Measurements from ENCODE around the gene DOCK2. TPM values are rescaled to one million over a fixed set of nuclear protein-coding genes. Genes with fewer than 3 reads are reported as not detected.
A peak's percentile ranks its signal among the peaks of the same experiment; 100 is the strongest.

The DOCK2 gene
- total and polyA plus RNA-seq, 2 of the 8 experiments (the other 6 are each of a cell fraction or from before 2014, with no cell fraction given) = 3.9 to 5.7 TPM

GRCh38 chr5:169906745-169907649 is 269.9 kb downstream of the DOCK2 start:
- no peaks in the 10 kb centered on the region for H3K23me2 ChIP-seq (ENCODE audit: low read depth, low read length)
- no peaks in the 10 kb centered on the region for H3K79me1 ChIP-seq (ENCODE audit: low read depth, low read length)
- no peaks in the 10 kb centered on the region for H4K20me1 ChIP-seq (replicated peaks in 1 of 2; ENCODE audit: control insufficient read depth in 1 of 2, insufficient read depth in 2 of 2, low read length in 2 of 2)
- H3K4me2 ChIP-seq (ENCODE audit: insufficient read depth in 1 of 2, low read depth in 2 of 2, low read length in 2 of 2) = no peak overlapping the region
- no peak overlapping the region for H3K4me3 ChIP-seq (ENCODE audit: extremely low read depth in 1 of 4, insufficient read depth in 2 of 4, low read depth in 3 of 4, low read length in 4 of 4)
- H3K4me1 ChIP-seq (replicated peaks in 1 of 4; ENCODE audit: control insufficient read depth in 3 of 4, insufficient read depth in 4 of 4, low read length in 3 of 4) = peaks cover 0 to 6% (median 0%) of the 10 kb centered on the region in 4 experiments; a peak in 1 of 7 replicates
- H2BK120ac ChIP-seq (replicated peaks; ENCODE audit: low read depth, low read length) = no peak overlapping the region
- ChIA-PET CTCF (ENCODE audit: partially characterized antibody) (interaction anchor here (1.1 to 3.0 kb wide), 4 partner anchors 10 to 206 kb away, joined by 3 to 17 read pairs (median 3); partner anchors contain the start of gene INSYN2B), POLR2A (ENCODE audit: partially characterized antibody) (interaction anchor here (1.1 kb wide), 1 partner anchor 64 kb away, joined by 3 read pairs; no protein-coding TSS in a partner anchor)
- FAIRE-seq = no peak
- no peaks in the 10 kb centered on the region for H3K79me2 ChIP-seq (ENCODE audit: control insufficient read depth in 1 of 2, insufficient read depth in 2 of 2, low read length in 2 of 2)
- H3K9me3 ChIP-seq (ENCODE audit: insufficient read depth in 2 of 2, low read depth in 1 of 2, low read length in 1 of 2) = no peaks in the 10 kb centered on the region
- DNase-seq (ENCODE audit: low read depth in 1 of 2, low spot score in 2 of 2) = no peak
- no peak overlapping the region for H2AFZ ChIP-seq (ENCODE audit: low read length)
- H4K91ac ChIP-seq (replicated peaks; ENCODE audit: insufficient read length, low read length) = no peak overlapping the region
- no peak overlapping the region for H3K9ac ChIP-seq (replicated peaks in 1 of 4; ENCODE audit: extremely low read depth in 1 of 4, low read depth in 3 of 4, low read length in 3 of 4)
- no peak overlapping the region for H3K18ac ChIP-seq (ENCODE audit: extremely low read depth, low read length)
- no peak overlapping the region for H4K5ac ChIP-seq (ENCODE audit: insufficient read length, low read depth, low read length)
- H3K36me3 ChIP-seq (ENCODE audit: control insufficient read depth in 2 of 4, insufficient read depth in 4 of 4, low read length in 3 of 4) = no peaks in the 10 kb centered on the region
- H3K4ac ChIP-seq (replicated peaks; ENCODE audit: insufficient read length, low read depth, low read length) = no peak overlapping the region
- H3K27me3 ChIP-seq (replicated peaks in 1 of 4; ENCODE audit: control insufficient read depth in 3 of 4, extremely low read depth in 1 of 4, insufficient read depth in 3 of 4, low read length in 3 of 4) = no peaks in the 10 kb centered on the region
- H2AK5ac ChIP-seq (ENCODE audit: low read depth, low read length) = no peak overlapping the region
- no peak overlapping the region for H2BK20ac ChIP-seq (ENCODE audit: low read length)
- no peak overlapping the region for H2BK12ac ChIP-seq (ENCODE audit: low read depth, low read length)
- H2BK5ac ChIP-seq (ENCODE audit: low read depth, low read length) = no peak overlapping the region
- H3K56ac ChIP-seq (replicated peaks; ENCODE audit: insufficient read length, low read depth, low read length) = no peak overlapping the region
- H4K8ac ChIP-seq (ENCODE audit: extremely low read depth, insufficient read depth, low read length) = no peak overlapping the region
- no peak overlapping the region for H3K27ac ChIP-seq (ENCODE audit: low read depth, low read length)
- WGBS, 2 experiments (ENCODE audit: extremely low coverage in 1 of 2, insufficient coverage in 1 of 2, insufficient read length in 1 of 2, insufficient replicate concordance in 2 of 2, low coverage in 1 of 2, low lambda C conversion rate in 2 of 2, missing lambda C conversion rate in 1 of 2) = 91% methylated on average over 8 of the region's 8 CpGs; no CpG with 5 or more reads in 1 of the 2 experiments
- no peak overlapping the region for H2BK15ac ChIP-seq (ENCODE audit: low read length)
- no peak overlapping the region for H3K23ac ChIP-seq (ENCODE audit: insufficient read length)
- TF ChIP-seq NANOG (IDR thresholded peaks at IDR 0.05; ENCODE audit: insufficient read depth, low read depth, low read length, poor library complexity, severe bottlenecking) = peak; percentile 29
- no peak for TF ChIP-seq POLR2AphosphoS5 (IDR thresholded peaks at IDR 0.05; ENCODE audit: low read depth, low read length)
- no peak overlapping the region for H3K14ac ChIP-seq (ENCODE audit: insufficient read length)
